HCT116 (cell line): ENCODE data around the gene SH3RF2.

Experiments
- EZH2 ChIP-seq: fragments of 200-600 bp; sonication (generic); IDR thresholded peaks from 2 replicates; pipeline ENCODE4 v1.6.1; 2017; ENCODE audit warnings: antibody characterized with exemption, mixed run types
- FOSL1 ChIP-seq: IDR thresholded peaks from 2 replicates; pipeline ENCODE4 v1.6.1; 2012; ENCODE audit warnings: low read depth
- JUND ChIP-seq: IDR thresholded peaks from 2 replicates; pipeline ENCODE4 v1.6.1; 2012
- POLR2A ChIP-seq: IDR thresholded peaks from 2 replicates; pipeline ENCODE4 v1.7.0; 2011; ENCODE audit warnings: borderline replicate concordance; ENCODE audit not compliant: insufficient read depth, insufficient read length; ENCODE audit errors: extremely low read depth
- SP1 ChIP-seq: IDR thresholded peaks from 2 replicates; pipeline ENCODE4 v1.6.1; 2012; ENCODE audit warnings: low read depth
- TF ChIP-seq, protein P1 (sequence below), 3 experiments: fragments of 200-600 bp in 1 of 3; sonication (generic) in 1 of 3; IDR thresholded peaks in 2 of 3; conservative IDR thresholded peaks in 1 of 3; 2 replicates each; pipeline ENCODE4 v1.5.1; 2012 to 2017; ENCODE audit warnings: low read depth in 2 of 3, low read length in 2 of 3, antibody characterized with exemption in 1 of 3, borderline replicate concordance in 1 of 3, control low read depth in 1 of 3, mild to moderate bottlenecking in 1 of 3, mixed read lengths in 1 of 3, mixed run types in 1 of 3, moderate library complexity in 1 of 3; ENCODE audit not compliant: insufficient read depth in 1 of 3
- TF ChIP-seq, protein P2 (sequence below): IDR thresholded peaks from 2 replicates; pipeline ENCODE4 v1.6.1; 2012

GRCh38 chr5:146091881-146092280 is 155.5 kb downstream of the SH3RF2 start:
- TF ChIP-seq, protein P1, sequence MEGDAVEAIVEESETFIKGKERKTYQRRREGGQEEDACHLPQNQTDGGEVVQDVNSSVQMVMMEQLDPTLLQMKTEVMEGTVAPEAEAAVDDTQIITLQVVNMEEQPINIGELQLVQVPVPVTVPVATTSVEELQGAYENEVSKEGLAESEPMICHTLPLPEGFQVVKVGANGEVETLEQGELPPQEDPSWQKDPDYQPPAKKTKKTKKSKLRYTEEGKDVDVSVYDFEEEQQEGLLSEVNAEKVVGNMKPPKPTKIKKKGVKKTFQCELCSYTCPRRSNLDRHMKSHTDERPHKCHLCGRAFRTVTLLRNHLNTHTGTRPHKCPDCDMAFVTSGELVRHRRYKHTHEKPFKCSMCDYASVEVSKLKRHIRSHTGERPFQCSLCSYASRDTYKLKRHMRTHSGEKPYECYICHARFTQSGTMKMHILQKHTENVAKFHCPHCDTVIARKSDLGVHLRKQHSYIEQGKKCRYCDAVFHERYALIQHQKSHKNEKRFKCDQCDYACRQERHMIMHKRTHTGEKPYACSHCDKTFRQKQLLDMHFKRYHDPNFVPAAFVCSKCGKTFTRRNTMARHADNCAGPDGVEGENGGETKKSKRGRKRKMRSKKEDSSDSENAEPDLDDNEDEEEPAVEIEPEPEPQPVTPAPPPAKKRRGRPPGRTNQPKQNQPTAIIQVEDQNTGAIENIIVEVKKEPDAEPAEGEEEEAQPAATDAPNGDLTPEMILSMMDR (IDR thresholded peaks at IDR 0.05 in 2 of 3, conservative IDR thresholded peaks at IDR 0.05 in 1 of 3; ENCODE audit: borderline replicate concordance in 1 of 3, insufficient read depth in 1 of 3, low read depth in 2 of 3, low read length in 2 of 3), result no peak
- TF ChIP-seq JUND (no peak), POLR2A (no peak), FOSL1 (no peak), SP1 (no peak), EZH2 (no peak)
- TF ChIP-seq, protein P2, sequence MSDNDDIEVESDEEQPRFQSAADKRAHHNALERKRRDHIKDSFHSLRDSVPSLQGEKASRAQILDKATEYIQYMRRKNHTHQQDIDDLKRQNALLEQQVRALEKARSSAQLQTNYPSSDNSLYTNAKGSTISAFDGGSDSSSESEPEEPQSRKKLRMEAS, result no peak
